ENCODE data around the gene NF1. TPM values are rescaled to one million over a fixed set of nuclear protein-coding genes. Genes with fewer than 3 reads are reported as not detected.

The NF1 gene
- polyA plus RNA-seq, 1 of the 3 experiments (the other 2 are of a cell fraction): 19.6 TPM

GRCh38 chr17:31152271-31152670, 57.5 kb downstream of the NF1 start:
- ChIA-PET CTCF (no interaction called here), POLR2A (no interaction called here)
- no peak for DNase-seq
- Histone ChIP-seq H3K4me1 (ENCODE audit: control insufficient read depth in 1 of 2, insufficient read depth in 2 of 2, low read depth in 1 of 2, low read length in 1 of 2) (peaks cover 0 to 18% of the 10 kb centered on the region in 2 experiments; a peak in 2 of 4 replicates), H3K9ac (no peak overlapping the region), H3K27me3 (ENCODE audit: insufficient read depth) (no peaks in the 10 kb centered on the region), H2AFZ (ENCODE audit: low read depth) (no peak overlapping the region), H3K27ac (ENCODE audit: low read depth in 2 of 2, low read length in 1 of 2) (no peak overlapping the region), H3K4me3 (ENCODE audit: low read depth in 2 of 2, low read length in 1 of 2) (no peak overlapping the region), H3K9me3 (peaks cover 8% of the 10 kb centered on the region; the same call in 1 of the 2 replicates), H3K79me2 (ENCODE audit: insufficient read depth) (peaks cover 79% of the 10 kb centered on the region), H3K36me3 (replicated peaks in 1 of 2; ENCODE audit: control insufficient read depth in 1 of 2, insufficient read depth in 2 of 2, low read length in 1 of 2) (peaks cover 4 to 32% of the 10 kb centered on the region in 2 experiments), H3F3A (replicated peaks; ENCODE audit: insufficient read depth) (peaks cover 34% of the 10 kb centered on the region), H4K20me1 (ENCODE audit: insufficient read depth) (no peaks in the 10 kb centered on the region), H3K9me2 (no peaks in the 10 kb centered on the region), H3K4me2 (no peak overlapping the region)
- TF ChIP-seq TCF12 (IDR thresholded peaks at IDR 0.05) (no peak), POLR2AphosphoS5 (IDR thresholded peaks at IDR 0.05; ENCODE audit: low read depth, low read length) (no peak), FOXM1 (IDR thresholded peaks at IDR 0.05; ENCODE audit: low read depth) (no peak), RXRA (IDR thresholded peaks at IDR 0.05; ENCODE audit: borderline replicate concordance, low read depth) (no peak), IRF3 (IDR thresholded peaks at IDR 0.05; ENCODE audit: low read depth, low read length) (no peak), YY1 (IDR thresholded peaks at IDR 0.05; ENCODE audit: low read depth) (no peak), MEF2A (IDR thresholded peaks at IDR 0.05; ENCODE audit: borderline replicate concordance, low read depth) (no peak), PBX3 (IDR thresholded peaks at IDR 0.05) (no peak)
- 100% methylated on average over 1 of the region's 1 CpG for whole genome bisulfite sequencing (ENCODE audit: low lambda C conversion rate)

GRCh38 chr17:31155208-31155810, 60.5 kb downstream of the NF1 start:
- H3K36me3 ChIP-seq (replicated peaks in 1 of 2; ENCODE audit: control insufficient read depth in 1 of 2, insufficient read depth in 2 of 2, low read length in 1 of 2): peaks cover 11 to 49% of the 10 kb centered on the region in 2 experiments
- H3K9me3 ChIP-seq: peaks cover 8% of the 10 kb centered on the region; the same call in 1 of the 2 replicates
- CTCF ChIA-PET: no interaction called here
- peak overlapping the region; percentile 65 to 85; a peak in 3 of 4 replicates for H3K27ac ChIP-seq (ENCODE audit: low read depth in 2 of 2, low read length in 1 of 2)
- H3K27me3 ChIP-seq (ENCODE audit: insufficient read depth): no peaks in the 10 kb centered on the region
- H3K79me2 ChIP-seq (ENCODE audit: insufficient read depth): peaks cover 63% of the 10 kb centered on the region
- 15% methylated on average over 1 of the region's 1 CpG for WGBS (ENCODE audit: low lambda C conversion rate)
- H3K9ac ChIP-seq: peak overlapping the region; percentile 41; the same call in 1 of the 2 replicates
- POLR2A ChIA-PET: no interaction called here
- H4K20me1 ChIP-seq (ENCODE audit: insufficient read depth): no peaks in the 10 kb centered on the region
- H3K9me2 ChIP-seq: no peaks in the 10 kb centered on the region
- no peak overlapping the region for H2AFZ ChIP-seq (ENCODE audit: low read depth)
- no peak for DNase-seq
- H3F3A ChIP-seq (replicated peaks; ENCODE audit: insufficient read depth): peaks cover 31% of the 10 kb centered on the region
- peak overlapping the region; percentile 22; the same call in 1 of the 2 replicates for H3K4me2 ChIP-seq
- H3K4me3 ChIP-seq (ENCODE audit: low read depth in 2 of 2, low read length in 1 of 2): no peak overlapping the region; a peak in 1 of 4 replicates
- H3K4me1 ChIP-seq (ENCODE audit: control insufficient read depth in 1 of 2, insufficient read depth in 2 of 2, low read depth in 1 of 2, low read length in 1 of 2): peaks cover 0 to 13% of the 10 kb centered on the region in 2 experiments; a peak in 2 of 4 replicates
- peak; percentile 53 for TF ChIP-seq PBX3 (IDR thresholded peaks at IDR 0.05)
- TF ChIP-seq TEAD4 (IDR thresholded peaks at IDR 0.05; ENCODE audit: borderline replicate concordance, insufficient read depth): peak; percentile 31; the same call in 1 of the 2 replicates
- TF ChIP-seq EP300 (IDR thresholded peaks at IDR 0.05; ENCODE audit: borderline replicate concordance in 1 of 2, low read depth in 1 of 2, low read length in 1 of 2): peak in 1 of 2 experiments; percentile 25; a peak in 1 of 4 replicates
- peak; percentile 43 for TF ChIP-seq TCF12 (IDR thresholded peaks at IDR 0.05)
- no peak for TF ChIP-seq MXI1 (IDR thresholded peaks at IDR 0.05; ENCODE audit: low read depth, low read length)
- no peak for TF ChIP-seq YY1 (IDR thresholded peaks at IDR 0.05; ENCODE audit: low read depth)
- no peak for TF ChIP-seq RXRA (IDR thresholded peaks at IDR 0.05; ENCODE audit: borderline replicate concordance, low read depth)
- TF ChIP-seq JUND (IDR thresholded peaks at IDR 0.05): peak; percentile 47; the same call in 1 of the 2 replicates
- TF ChIP-seq NFIC (IDR thresholded peaks at IDR 0.05; ENCODE audit: borderline replicate concordance): no peak
- TF ChIP-seq IRF3 (IDR thresholded peaks at IDR 0.05; ENCODE audit: low read depth, low read length): no peak
- TF ChIP-seq CTCF (IDR thresholded peaks at IDR 0.05): no peak
- TF ChIP-seq MEF2A (IDR thresholded peaks at IDR 0.05; ENCODE audit: borderline replicate concordance, low read depth): no peak
- no peak for TF ChIP-seq ZBTB33 (IDR thresholded peaks at IDR 0.05; ENCODE audit: borderline replicate concordance, low read depth)
